GM12878 (cell line): ENCODE results near the gene PDE6A. TPM values are rescaled to one million over a fixed set of nuclear protein-coding genes. Genes with fewer than 3 reads are reported as not detected.

Experiments
- ATAC-seq: fragments of 200-7000 bp; cut with Tn5 transposase; 3 replicates; pipeline ENCODE4 v1.9.1; 2020; ENCODE audit warnings: mild to moderate bottlenecking, moderate library complexity
- BruUV-seq: library from RNA; stranded (reverse); fragments of 400-500 nt; replicated peaks from 2 replicates; lab custom pipeline; 2021; lab: Mats Ljungman, UMichigan
- CTCF ChIA-PET: fragments of 300-600 bp; sonication (Branson Sonifier 250); formaldehyde crosslinking; extraction: SDS; loops from one replicate; lab custom pipeline; 2021; ENCODE audit warnings: inconsistent platforms; lab: Yijun Ruan, JAX
- POLR2A ChIA-PET: fragments of 350-600 bp; formaldehyde crosslinking; extraction: SDS; loops from one replicate; lab custom pipeline; 2021; ENCODE audit warnings: inconsistent platforms; lab: Charles Lee
- RAD21 ChIA-PET: fragments of 300-600 bp; sonication (Branson Sonifier 250); formaldehyde crosslinking; loops from one replicate; lab custom pipeline; 2023; ENCODE audit warnings: antibody characterized with exemption; ENCODE audit not compliant: unreplicated experiment; lab: Charles Lee
- SMC1A ChIA-PET: fragments of 300-600 bp; sonication (Branson Sonifier 250); formaldehyde crosslinking; loops from one replicate; lab custom pipeline; 2023; ENCODE audit not compliant: unreplicated experiment, uncharacterized antibody; lab: Charles Lee
- DNase-seq: peaks from one replicate; pipeline ENCODE4 v3.0.0-alpha.2; 2011; ENCODE audit warnings: low read depth, low spot score
- FAIRE-seq: peaks from 3 replicates; lab custom pipeline; 2011; peaks lifted over from hg19 to GRCh38; lab: Jason Lieb, UNC
- H2AFZ ChIP-seq: 2 replicates; pipeline ENCODE4 v1.6.0; 2011; ENCODE audit warnings: low read depth, low read length, control low read depth; ENCODE audit not compliant: control insufficient read depth
- H3K27ac ChIP-seq: 2 replicates; pipeline ENCODE4 v1.5.1; 2011; ENCODE audit warnings: control low read depth; ENCODE audit not compliant: control insufficient read depth, insufficient read depth
- H3K27me3 ChIP-seq, 2 experiments: replicated peaks in 1 of 2; 2 replicates each; pipeline versions ENCODE4 v1.6.0 to v1.6.1; 2011; ENCODE audit warnings: low read length in 1 of 2; ENCODE audit not compliant: control insufficient read depth in 2 of 2, insufficient read depth in 2 of 2
- H3K36me3 ChIP-seq, 2 experiments: 2 replicates each; pipeline ENCODE4 v1.5.1; 2011; ENCODE audit warnings: low read length in 1 of 2; ENCODE audit not compliant: control insufficient read depth in 2 of 2, insufficient read depth in 2 of 2
- H3K4me1 ChIP-seq: 2 replicates; pipeline ENCODE4 v1.6.1; 2011; ENCODE audit warnings: mild to moderate bottlenecking, low read length, moderate library complexity, mixed read lengths; ENCODE audit not compliant: control insufficient read depth, insufficient read depth
- H3K4me2 ChIP-seq: 2 replicates; pipeline ENCODE4 v1.6.0; 2011; ENCODE audit warnings: control low read depth; ENCODE audit not compliant: control insufficient read depth, insufficient read depth
- H3K4me3 ChIP-seq: fragments of 200-600 bp; sonication (generic); 2 replicates; pipeline ENCODE4 v1.5.1; 2016
- H3K79me2 ChIP-seq: 2 replicates; pipeline ENCODE4 v1.6.0; 2011; ENCODE audit warnings: low read length; ENCODE audit not compliant: control insufficient read depth, insufficient read depth
- H3K9ac ChIP-seq: 2 replicates; pipeline ENCODE4 v1.8.0; 2011; ENCODE audit warnings: low read length, control low read depth, mixed read lengths; ENCODE audit not compliant: control insufficient read depth, insufficient read depth
- H3K9me3 ChIP-seq: replicated peaks from 3 replicates; pipeline ENCODE4 v1.5.1; 2011; ENCODE audit warnings: mild to moderate bottlenecking, low read length; ENCODE audit not compliant: control insufficient read depth, insufficient read depth
- H4K20me1 ChIP-seq: 2 replicates; pipeline ENCODE4 v1.6.0; 2011; ENCODE audit not compliant: control insufficient read depth, insufficient read depth
- CBFB ChIP-seq: IDR thresholded peaks from 2 replicates; pipeline ENCODE4 v1.6.1; 2016; ENCODE audit warnings: antibody characterized with exemption, low read depth
- EED ChIP-seq: sonication (generic); IDR thresholded peaks from 2 replicates; pipeline ENCODE4 v1.6.1; 2016; ENCODE audit warnings: antibody characterized with exemption, low read depth
- FOXK2 ChIP-seq: fragments of 450-650 bp; IDR thresholded peaks from 2 replicates; pipeline ENCODE4 v1.6.1; 2017; ENCODE audit warnings: mild to moderate bottlenecking, moderate library complexity
- IKZF2 ChIP-seq, 2 experiments: fragments of 450-650 bp; IDR thresholded peaks; 2 replicates each; pipeline ENCODE4 v1.6.1; 2017; ENCODE audit warnings: mild to moderate bottlenecking in 2 of 2, moderate library complexity in 2 of 2
- NFIC ChIP-seq: IDR thresholded peaks from 2 replicates; pipeline ENCODE4 v1.6.1; 2012; ENCODE audit warnings: low read depth, mild to moderate bottlenecking, inconsistent platforms, low read length, moderate library complexity
- NRF1 ChIP-seq: conservative IDR thresholded peaks from 2 replicates; pipeline ENCODE4 v1.6.1; 2011; ENCODE audit warnings: mild to moderate bottlenecking, low read depth, low read length, improper control_type of control experiment
- PAX8 ChIP-seq: fragments of 450-650 bp; IDR thresholded peaks from 2 replicates; pipeline ENCODE4 v1.6.1; 2017; ENCODE audit warnings: mild to moderate bottlenecking, moderate library complexity
- POLR2AphosphoS2 ChIP-seq: IDR thresholded peaks from 2 replicates; pipeline ENCODE4 v1.6.1; 2011; ENCODE audit warnings: low read depth, mild to moderate bottlenecking, low read length, improper control_type of control experiment, moderate library complexity
- RBBP5 ChIP-seq: fragments of 200-600 bp; sonication (generic); conservative IDR thresholded peaks from 2 replicates; pipeline ENCODE4 v1.6.1; 2016
- SIX5 ChIP-seq: IDR thresholded peaks from 2 replicates; pipeline ENCODE4 v1.6.1; 2011; ENCODE audit warnings: mild to moderate bottlenecking, low read depth, low read length, moderate library complexity; ENCODE audit not compliant: severe bottlenecking
- SMAD1 ChIP-seq: fragments of 450-650 bp; IDR thresholded peaks from 2 replicates; pipeline ENCODE4 v1.6.1; 2018; ENCODE audit warnings: mild to moderate bottlenecking, low read depth; ENCODE audit not compliant: partially characterized antibody
- STAT3 ChIP-seq: IDR thresholded peaks from 2 replicates; pipeline ENCODE4 v1.6.1; 2011; ENCODE audit warnings: low read depth, low read length, improper control_type of control experiment
- TCF12 ChIP-seq: IDR thresholded peaks from 2 replicates; pipeline ENCODE4 v1.6.1; 2011; ENCODE audit warnings: low read depth, mild to moderate bottlenecking, low read length
- TCF7 ChIP-seq: IDR thresholded peaks from 2 replicates; pipeline ENCODE4 v1.6.1; 2014; ENCODE audit warnings: antibody characterized with exemption, borderline replicate concordance
- WGBS: methylation state at CpG from one replicate; pipeline ENCODE4 v1.1.6; 2016; ENCODE audit warnings: low lambda C conversion rate; ENCODE audit not compliant: insufficient replicate concordance, insufficient coverage; ENCODE audit errors: missing lambda C conversion rate; 5-methylcytosine and 5-hydroxymethylcytosine counted together
- in situ Hi-C: fragments of 300-500 bp; cut with MboI; formaldehyde crosslinking; loops from 9 replicates; pipeline ENCODE4 v1.14.3; 2018; ENCODE audit warnings: mixed read lengths
- intact Hi-C: fragments of 100-400 bp; cut with micrococcal nuclease; formaldehyde crosslinking; loops from one replicate; pipeline ENCODE4 v1.14.2; 2022; ENCODE audit not compliant: unreplicated experiment
- polyA plus RNA-seq, 11 experiments: library from polyadenylated mRNA; depleted of rRNA in 4 of 11; unstranded in 6 of 11; stranded (reverse) in 5 of 11; fragments of >200 nt; fragmentation: Nextera tagmentation in 4 of 11; fragmentation: Illumina TruSeq in 1 of 11; extraction: Ambion mirVana in 4 of 11; extraction: Trizol in 1 of 11; gene quantifications; 1 replicate in 1 of 11; 2 replicates in 10 of 11; pipeline versions ENCODE4 v1.2.1 to v1.2.3, GENCODE V29; 2011 to 2016; ENCODE audit warnings: inconsistent platforms in 2 of 11, missing spikeins in 2 of 11, low read depth in 1 of 11
- total RNA-seq, 4 experiments: library from RNA; depleted of rRNA in 3 of 4; stranded (reverse); fragments of >200 nt in 3 of 4; fragmentation: Illumina TruSeq in 1 of 4; extraction: Trizol in 1 of 4; gene quantifications; 2 replicates each; pipeline versions ENCODE4 v1.2.1 to v1.2.3, GENCODE V29; 2013 to 2021
- TF ChIP-seq, protein P1 (sequence below): IDR thresholded peaks from 2 replicates; pipeline ENCODE4 v1.6.1; 2012; ENCODE audit warnings: low read depth, low read length, improper control_type of control experiment
- TF ChIP-seq, protein P2 (sequence below): fragments of 450-650 bp; IDR thresholded peaks from 2 replicates; pipeline ENCODE4 v1.6.1; 2017; ENCODE audit warnings: mild to moderate bottlenecking, low read depth, inconsistent platforms; ENCODE audit not compliant: poor library complexity, severe bottlenecking

PDE6A gene
- total and polyA plus RNA-seq, 10 of the 15 experiments (the other 5 are each of a cell fraction or from before 2014, with no cell fraction given): 0.05 to 0.26 TPM; not detected in 8

DNA sequence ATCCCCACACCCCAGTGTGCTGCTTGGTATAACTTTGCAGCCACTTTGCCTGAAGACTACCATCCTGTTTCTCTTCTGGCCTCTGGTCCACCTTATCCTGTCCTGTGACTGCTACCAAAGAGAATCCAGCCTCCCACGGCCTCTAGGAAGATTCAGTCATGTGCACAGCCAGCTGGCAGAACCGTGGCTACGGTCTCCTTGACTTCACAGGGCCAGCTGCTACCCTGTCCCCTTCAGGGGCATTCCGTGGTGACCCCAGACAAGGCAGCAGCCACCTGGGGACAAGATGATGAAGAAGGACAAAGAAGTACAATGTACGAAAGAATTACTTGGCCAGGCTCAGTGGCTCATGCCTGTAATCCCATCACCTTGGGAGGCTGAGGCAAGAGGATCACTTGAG, 98.6 kb downstream of the PDE6A start:
- DNase-seq (no peak), FAIRE-seq (no peak), ATAC-seq (no peak)
- intact Hi-C loops (no loop called here), in situ Hi-C loops (no loop called here)
- no TSS peak for BruUV-seq
- peaks cover 3 to 26% of the 10 kb centered on the region in 2 experiments; a peak in 3 of 4 replicates for H3K36me3 ChIP-seq
- H3K4me2 ChIP-seq: no peak overlapping the region
- H3K4me1 ChIP-seq: no peaks in the 10 kb centered on the region
- no peak overlapping the region for H2AFZ ChIP-seq
- 91% methylated on average over 5 of the region's 5 CpGs for WGBS
- H3K27ac ChIP-seq: no peak overlapping the region
- H3K79me2 ChIP-seq: no peaks in the 10 kb centered on the region
- POLR2A ChIA-PET: no interaction called here
- H3K9me3 ChIP-seq: no peaks in the 10 kb centered on the region
- CTCF ChIA-PET: interaction anchor here (23.0 kb wide), 1 partner anchor 12 kb away, joined by 462 read pairs; no protein-coding TSS in a partner anchor
- H3K9ac ChIP-seq: no peak overlapping the region
- no peaks in the 10 kb centered on the region for H3K27me3 ChIP-seq
- H3K4me3 ChIP-seq: no peak overlapping the region
- SMC1A ChIA-PET: no interaction called here
- H4K20me1 ChIP-seq: no peaks in the 10 kb centered on the region
- TF ChIP-seq, protein P1, sequence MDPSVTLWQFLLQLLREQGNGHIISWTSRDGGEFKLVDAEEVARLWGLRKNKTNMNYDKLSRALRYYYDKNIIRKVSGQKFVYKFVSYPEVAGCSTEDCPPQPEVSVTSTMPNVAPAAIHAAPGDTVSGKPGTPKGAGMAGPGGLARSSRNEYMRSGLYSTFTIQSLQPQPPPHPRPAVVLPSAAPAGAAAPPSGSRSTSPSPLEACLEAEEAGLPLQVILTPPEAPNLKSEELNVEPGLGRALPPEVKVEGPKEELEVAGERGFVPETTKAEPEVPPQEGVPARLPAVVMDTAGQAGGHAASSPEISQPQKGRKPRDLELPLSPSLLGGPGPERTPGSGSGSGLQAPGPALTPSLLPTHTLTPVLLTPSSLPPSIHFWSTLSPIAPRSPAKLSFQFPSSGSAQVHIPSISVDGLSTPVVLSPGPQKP: no peak
- TF ChIP-seq SIX5 (no peak), STAT3 (no peak), PAX8 (no peak), SMAD1 (no peak), POLR2AphosphoS2 (no peak), EED (no peak), NFIC (no peak), IKZF2 (IDR thresholded peaks at IDR 0.05) (no peak), RBBP5 (no peak), NRF1 (no peak), TCF12 (no peak), TCF7 (no peak), FOXK2 (no peak), CBFB (no peak)
- TF ChIP-seq, protein P2, sequence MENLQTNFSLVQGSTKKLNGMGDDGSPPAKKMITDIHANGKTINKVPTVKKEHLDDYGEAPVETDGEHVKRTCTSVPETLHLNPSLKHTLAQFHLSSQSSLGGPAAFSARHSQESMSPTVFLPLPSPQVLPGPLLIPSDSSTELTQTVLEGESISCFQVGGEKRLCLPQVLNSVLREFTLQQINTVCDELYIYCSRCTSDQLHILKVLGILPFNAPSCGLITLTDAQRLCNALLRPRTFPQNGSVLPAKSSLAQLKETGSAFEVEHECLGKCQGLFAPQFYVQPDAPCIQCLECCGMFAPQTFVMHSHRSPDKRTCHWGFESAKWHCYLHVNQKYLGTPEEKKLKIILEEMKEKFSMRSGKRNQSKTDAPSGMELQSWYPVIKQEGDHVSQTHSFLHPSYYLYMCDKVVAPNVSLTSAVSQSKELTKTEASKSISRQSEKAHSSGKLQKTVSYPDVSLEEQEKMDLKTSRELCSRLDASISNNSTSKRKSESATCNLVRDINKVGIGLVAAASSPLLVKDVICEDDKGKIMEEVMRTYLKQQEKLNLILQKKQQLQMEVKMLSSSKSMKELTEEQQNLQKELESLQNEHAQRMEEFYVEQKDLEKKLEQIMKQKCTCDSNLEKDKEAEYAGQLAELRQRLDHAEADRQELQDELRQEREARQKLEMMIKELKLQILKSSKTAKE: no peak
- RAD21 ChIA-PET: no interaction called here
